GM12878 (cell line): ENCODE measurements around the gene NOP56. TPM values are rescaled to one million over a fixed set of nuclear protein-coding genes. Genes with fewer than 3 reads are reported as not detected.

ENCODE experiments used
- ATAC-seq: fragments of 200-7000 bp; cut with Tn5 transposase; 3 replicates; pipeline ENCODE4 v1.9.1; 2020; ENCODE audit warnings: mild to moderate bottlenecking, moderate library complexity
- BruUV-seq: library from RNA; stranded (reverse); fragments of 400-500 nt; replicated peaks from 2 replicates; lab custom pipeline; 2021; lab: Mats Ljungman, UMichigan
- CTCF ChIA-PET: fragments of 300-600 bp; sonication (Branson Sonifier 250); formaldehyde crosslinking; extraction: SDS; loops from one replicate; lab custom pipeline; 2021; ENCODE audit warnings: inconsistent platforms; lab: Yijun Ruan, JAX
- POLR2A ChIA-PET: fragments of 350-600 bp; formaldehyde crosslinking; extraction: SDS; loops from one replicate; lab custom pipeline; 2021; ENCODE audit warnings: inconsistent platforms; lab: Charles Lee
- RAD21 ChIA-PET: fragments of 300-600 bp; sonication (Branson Sonifier 250); formaldehyde crosslinking; loops from one replicate; lab custom pipeline; 2023; ENCODE audit warnings: antibody characterized with exemption; ENCODE audit not compliant: unreplicated experiment; lab: Charles Lee
- SMC1A ChIA-PET: fragments of 300-600 bp; sonication (Branson Sonifier 250); formaldehyde crosslinking; loops from one replicate; lab custom pipeline; 2023; ENCODE audit not compliant: unreplicated experiment, uncharacterized antibody; lab: Charles Lee
- DNase-seq: peaks from one replicate; pipeline ENCODE4 v3.0.0-alpha.2; 2011; ENCODE audit warnings: low read depth, low spot score
- FAIRE-seq: peaks from 3 replicates; lab custom pipeline; 2011; peaks lifted over from hg19 to GRCh38; lab: Jason Lieb, UNC
- H2AFZ ChIP-seq: 2 replicates; pipeline ENCODE4 v1.6.0; 2011; ENCODE audit warnings: low read depth, low read length, control low read depth; ENCODE audit not compliant: control insufficient read depth
- H3K27ac ChIP-seq: 2 replicates; pipeline ENCODE4 v1.5.1; 2011; ENCODE audit warnings: control low read depth; ENCODE audit not compliant: control insufficient read depth, insufficient read depth
- H3K27me3 ChIP-seq, 2 experiments: replicated peaks in 1 of 2; 2 replicates each; pipeline versions ENCODE4 v1.6.0 to v1.6.1; 2011; ENCODE audit warnings: low read length in 1 of 2; ENCODE audit not compliant: control insufficient read depth in 2 of 2, insufficient read depth in 2 of 2
- H3K36me3 ChIP-seq, 2 experiments: 2 replicates each; pipeline ENCODE4 v1.5.1; 2011; ENCODE audit warnings: low read length in 1 of 2; ENCODE audit not compliant: control insufficient read depth in 2 of 2, insufficient read depth in 2 of 2
- H3K4me1 ChIP-seq: 2 replicates; pipeline ENCODE4 v1.6.1; 2011; ENCODE audit warnings: mild to moderate bottlenecking, low read length, moderate library complexity, mixed read lengths; ENCODE audit not compliant: control insufficient read depth, insufficient read depth
- H3K4me2 ChIP-seq: 2 replicates; pipeline ENCODE4 v1.6.0; 2011; ENCODE audit warnings: control low read depth; ENCODE audit not compliant: control insufficient read depth, insufficient read depth
- H3K4me3 ChIP-seq: fragments of 200-600 bp; sonication (generic); 2 replicates; pipeline ENCODE4 v1.5.1; 2016
- H3K79me2 ChIP-seq: 2 replicates; pipeline ENCODE4 v1.6.0; 2011; ENCODE audit warnings: low read length; ENCODE audit not compliant: control insufficient read depth, insufficient read depth
- H3K9ac ChIP-seq: 2 replicates; pipeline ENCODE4 v1.8.0; 2011; ENCODE audit warnings: low read length, control low read depth, mixed read lengths; ENCODE audit not compliant: control insufficient read depth, insufficient read depth
- H3K9me3 ChIP-seq: replicated peaks from 3 replicates; pipeline ENCODE4 v1.5.1; 2011; ENCODE audit warnings: mild to moderate bottlenecking, low read length; ENCODE audit not compliant: control insufficient read depth, insufficient read depth
- H4K20me1 ChIP-seq: 2 replicates; pipeline ENCODE4 v1.6.0; 2011; ENCODE audit not compliant: control insufficient read depth, insufficient read depth
- ATF7 ChIP-seq: fragments of 450-650 bp; IDR thresholded peaks from 2 replicates; pipeline ENCODE4 v1.6.1; 2016; ENCODE audit warnings: low read depth, mild to moderate bottlenecking
- CBX5 ChIP-seq: sonication (generic); IDR thresholded peaks from 2 replicates; pipeline ENCODE4 v1.6.1; 2016; ENCODE audit warnings: low read depth, moderate library complexity, mild to moderate bottlenecking, inconsistent platforms
- CEBPB ChIP-seq, 2 experiments: fragments of 150-350 bp in 1 of 2; IDR thresholded peaks; 2 replicates each; pipeline ENCODE4 v1.6.1; 2012 to 2014; ENCODE audit warnings: low read depth in 2 of 2, low read length in 2 of 2, borderline replicate concordance in 1 of 2, inconsistent platforms in 1 of 2
- EZH2 ChIP-seq: IDR thresholded peaks from 2 replicates; pipeline ENCODE4 v1.6.1; 2012; ENCODE audit warnings: low read depth, mild to moderate bottlenecking, control low read depth, inconsistent platforms, low read length, borderline replicate concordance; ENCODE audit not compliant: control insufficient read depth
- LARP7 ChIP-seq: fragments of 450-650 bp; IDR thresholded peaks from 2 replicates; pipeline ENCODE4 v1.6.1; 2017; ENCODE audit warnings: mild to moderate bottlenecking
- SIX5 ChIP-seq: IDR thresholded peaks from 2 replicates; pipeline ENCODE4 v1.6.1; 2011; ENCODE audit warnings: mild to moderate bottlenecking, low read depth, low read length, moderate library complexity; ENCODE audit not compliant: severe bottlenecking
- USF2 ChIP-seq: IDR thresholded peaks from 2 replicates; pipeline ENCODE4 v1.6.1; 2011; ENCODE audit warnings: low read depth, low read length, improper control_type of control experiment, borderline replicate concordance
- ZNF207 ChIP-seq: fragments of 450-650 bp; IDR thresholded peaks from 2 replicates; pipeline ENCODE4 v1.6.1; 2014; ENCODE audit warnings: antibody characterized with exemption, mild to moderate bottlenecking, borderline replicate concordance
- ZZZ3 ChIP-seq: IDR thresholded peaks from 2 replicates; pipeline ENCODE4 v1.6.1; 2011; ENCODE audit warnings: low read depth; ENCODE audit not compliant: control insufficient read depth, insufficient read length
- WGBS: methylation state at CpG from one replicate; pipeline ENCODE4 v1.1.6; 2016; ENCODE audit warnings: low lambda C conversion rate; ENCODE audit not compliant: insufficient replicate concordance, insufficient coverage; ENCODE audit errors: missing lambda C conversion rate; 5-methylcytosine and 5-hydroxymethylcytosine counted together
- in situ Hi-C: fragments of 300-500 bp; cut with MboI; formaldehyde crosslinking; loops from 9 replicates; pipeline ENCODE4 v1.14.3; 2018; ENCODE audit warnings: mixed read lengths
- intact Hi-C: fragments of 100-400 bp; cut with micrococcal nuclease; formaldehyde crosslinking; loops from one replicate; pipeline ENCODE4 v1.14.2; 2022; ENCODE audit not compliant: unreplicated experiment
- polyA plus RNA-seq, 11 experiments: library from polyadenylated mRNA; depleted of rRNA in 4 of 11; unstranded in 6 of 11; stranded (reverse) in 5 of 11; fragments of >200 nt; fragmentation: Nextera tagmentation in 4 of 11; fragmentation: Illumina TruSeq in 1 of 11; extraction: Ambion mirVana in 4 of 11; extraction: Trizol in 1 of 11; gene quantifications; 1 replicate in 1 of 11; 2 replicates in 10 of 11; pipeline versions ENCODE4 v1.2.1 to v1.2.3, GENCODE V29; 2011 to 2016; ENCODE audit warnings: inconsistent platforms in 2 of 11, missing spikeins in 2 of 11, low read depth in 1 of 11
- total RNA-seq, 4 experiments: library from RNA; depleted of rRNA in 3 of 4; stranded (reverse); fragments of >200 nt in 3 of 4; fragmentation: Illumina TruSeq in 1 of 4; extraction: Trizol in 1 of 4; gene quantifications; 2 replicates each; pipeline versions ENCODE4 v1.2.1 to v1.2.3, GENCODE V29; 2013 to 2021
- TF ChIP-seq, protein P1 (sequence below), 3 experiments: IDR thresholded peaks in 2 of 3; conservative IDR thresholded peaks in 1 of 3; 2 replicates each; pipeline ENCODE4 v1.5.1; 2011; ENCODE audit warnings: low read depth in 3 of 3, low read length in 3 of 3, mild to moderate bottlenecking in 3 of 3, control low read depth in 2 of 3, moderate library complexity in 2 of 3, inconsistent platforms in 1 of 3, mixed read lengths in 1 of 3; ENCODE audit not compliant: control insufficient read depth in 2 of 3, insufficient read depth in 1 of 3; ENCODE audit errors: extremely low read depth in 1 of 3
- TF ChIP-seq, protein P2 (sequence below): fragments of 450-650 bp; IDR thresholded peaks from 2 replicates; pipeline ENCODE4 v1.6.1; 2017; ENCODE audit warnings: mild to moderate bottlenecking, low read depth, inconsistent platforms; ENCODE audit not compliant: poor library complexity, severe bottlenecking
- TF ChIP-seq, protein P3 (sequence below): IDR thresholded peaks from 2 replicates; pipeline ENCODE4 v1.6.1; 2012; ENCODE audit warnings: low read depth, low read length, improper control_type of control experiment

NOP56 gene
- total and polyA plus RNA-seq, 10 of the 15 experiments (the other 5 are each of a cell fraction or from before 2014, with no cell fraction given), result 254 to 550 (median 464) TPM

GRCh38 chr20:2696646-2697045 is 44.2 kb downstream of the NOP56 start:
- no peak overlapping the region for H3K4me3 ChIP-seq
- H3K36me3 ChIP-seq, result no peaks in the 10 kb centered on the region
- TF ChIP-seq CEBPB (IDR thresholded peaks at IDR 0.05; ENCODE audit: borderline replicate concordance in 1 of 2, low read depth in 2 of 2, low read length in 2 of 2) (no peak), LARP7 (no peak), SIX5 (no peak)
- TF ChIP-seq, all 136 proteins: peak for 0
- H3K4me1 ChIP-seq, result no peaks in the 10 kb centered on the region
- in situ Hi-C loops (no loop called here), intact Hi-C loops (no loop called here)
- CTCF ChIA-PET, result no interaction called here
- H3K4me2 ChIP-seq, result no peak overlapping the region
- DNase-seq (no peak), FAIRE-seq (no peak), ATAC-seq (no peak)
- POLR2A ChIA-PET, result no interaction called here
- H3K79me2 ChIP-seq, result no peaks in the 10 kb centered on the region
- 37% methylated on average over 9 of the region's 9 CpGs for WGBS
- RAD21 ChIA-PET, result no interaction called here
- H4K20me1 ChIP-seq, result no peaks in the 10 kb centered on the region
- no peak overlapping the region for H3K9ac ChIP-seq
- BruUV-seq, result no TSS peak
- H3K27me3 ChIP-seq, result peaks cover 7 to 21% of the 10 kb centered on the region in 2 experiments
- no peak overlapping the region for H2AFZ ChIP-seq
- no peaks in the 10 kb centered on the region for H3K9me3 ChIP-seq
- SMC1A ChIA-PET, result no interaction called here
- H3K27ac ChIP-seq, result no peak overlapping the region

DNA sequence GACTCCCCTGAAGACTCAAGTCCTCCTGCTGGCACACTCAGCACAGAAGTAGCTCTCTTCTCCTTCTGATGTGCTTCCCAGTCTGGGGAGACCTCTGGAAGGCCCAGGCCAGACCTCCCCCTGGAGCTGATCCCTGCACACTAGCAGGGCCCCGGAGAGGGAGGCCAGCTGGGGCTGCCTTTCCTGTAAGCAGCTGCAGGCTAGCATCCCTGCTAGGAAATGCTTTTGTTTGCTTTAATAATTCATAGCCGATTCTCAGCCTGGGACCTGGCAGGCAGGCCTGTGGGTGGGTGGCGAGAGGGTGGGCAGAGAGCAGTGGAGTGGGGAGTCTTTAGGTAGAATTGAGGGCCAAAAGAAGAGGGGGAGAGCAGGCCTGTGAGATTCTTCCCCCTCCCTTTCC is 45.3 kb downstream of the NOP56 start:
- in situ Hi-C loops, result no loop called here
- no TSS peak for BruUV-seq
- Histone ChIP-seq H4K20me1 (no peaks in the 10 kb centered on the region), H3K79me2 (no peaks in the 10 kb centered on the region), H3K4me3 (no peak overlapping the region), H3K36me3 (no peaks in the 10 kb centered on the region), H2AFZ (no peak overlapping the region), H3K4me2 (no peak overlapping the region), H3K27me3 (peaks cover 3 to 16% of the 10 kb centered on the region in 2 experiments), H3K27ac (no peak overlapping the region), H3K9ac (no peak overlapping the region), H3K9me3 (no peaks in the 10 kb centered on the region), H3K4me1 (no peaks in the 10 kb centered on the region)
- DNase-seq, result no peak
- no peak for FAIRE-seq
- ChIA-PET POLR2A (no interaction called here), SMC1A (no interaction called here), CTCF (no interaction called here), RAD21 (no interaction called here)
- TF ChIP-seq CBX5 (no peak), ZNF207 (no peak), ZZZ3 (no peak), ATF7 (no peak), USF2 (no peak), EZH2 (no peak)
- TF ChIP-seq, protein P1, sequence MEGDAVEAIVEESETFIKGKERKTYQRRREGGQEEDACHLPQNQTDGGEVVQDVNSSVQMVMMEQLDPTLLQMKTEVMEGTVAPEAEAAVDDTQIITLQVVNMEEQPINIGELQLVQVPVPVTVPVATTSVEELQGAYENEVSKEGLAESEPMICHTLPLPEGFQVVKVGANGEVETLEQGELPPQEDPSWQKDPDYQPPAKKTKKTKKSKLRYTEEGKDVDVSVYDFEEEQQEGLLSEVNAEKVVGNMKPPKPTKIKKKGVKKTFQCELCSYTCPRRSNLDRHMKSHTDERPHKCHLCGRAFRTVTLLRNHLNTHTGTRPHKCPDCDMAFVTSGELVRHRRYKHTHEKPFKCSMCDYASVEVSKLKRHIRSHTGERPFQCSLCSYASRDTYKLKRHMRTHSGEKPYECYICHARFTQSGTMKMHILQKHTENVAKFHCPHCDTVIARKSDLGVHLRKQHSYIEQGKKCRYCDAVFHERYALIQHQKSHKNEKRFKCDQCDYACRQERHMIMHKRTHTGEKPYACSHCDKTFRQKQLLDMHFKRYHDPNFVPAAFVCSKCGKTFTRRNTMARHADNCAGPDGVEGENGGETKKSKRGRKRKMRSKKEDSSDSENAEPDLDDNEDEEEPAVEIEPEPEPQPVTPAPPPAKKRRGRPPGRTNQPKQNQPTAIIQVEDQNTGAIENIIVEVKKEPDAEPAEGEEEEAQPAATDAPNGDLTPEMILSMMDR (IDR thresholded peaks at IDR 0.05 in 2 of 3, conservative IDR thresholded peaks at IDR 0.05 in 1 of 3; ENCODE audit: control insufficient read depth in 2 of 3, extremely low read depth in 1 of 3, insufficient read depth in 1 of 3, low read depth in 3 of 3, low read length in 3 of 3), result no peak
- TF ChIP-seq, protein P2, sequence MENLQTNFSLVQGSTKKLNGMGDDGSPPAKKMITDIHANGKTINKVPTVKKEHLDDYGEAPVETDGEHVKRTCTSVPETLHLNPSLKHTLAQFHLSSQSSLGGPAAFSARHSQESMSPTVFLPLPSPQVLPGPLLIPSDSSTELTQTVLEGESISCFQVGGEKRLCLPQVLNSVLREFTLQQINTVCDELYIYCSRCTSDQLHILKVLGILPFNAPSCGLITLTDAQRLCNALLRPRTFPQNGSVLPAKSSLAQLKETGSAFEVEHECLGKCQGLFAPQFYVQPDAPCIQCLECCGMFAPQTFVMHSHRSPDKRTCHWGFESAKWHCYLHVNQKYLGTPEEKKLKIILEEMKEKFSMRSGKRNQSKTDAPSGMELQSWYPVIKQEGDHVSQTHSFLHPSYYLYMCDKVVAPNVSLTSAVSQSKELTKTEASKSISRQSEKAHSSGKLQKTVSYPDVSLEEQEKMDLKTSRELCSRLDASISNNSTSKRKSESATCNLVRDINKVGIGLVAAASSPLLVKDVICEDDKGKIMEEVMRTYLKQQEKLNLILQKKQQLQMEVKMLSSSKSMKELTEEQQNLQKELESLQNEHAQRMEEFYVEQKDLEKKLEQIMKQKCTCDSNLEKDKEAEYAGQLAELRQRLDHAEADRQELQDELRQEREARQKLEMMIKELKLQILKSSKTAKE, result no peak
- TF ChIP-seq, protein P3, sequence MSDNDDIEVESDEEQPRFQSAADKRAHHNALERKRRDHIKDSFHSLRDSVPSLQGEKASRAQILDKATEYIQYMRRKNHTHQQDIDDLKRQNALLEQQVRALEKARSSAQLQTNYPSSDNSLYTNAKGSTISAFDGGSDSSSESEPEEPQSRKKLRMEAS, result no peak
- intact Hi-C loops, result no loop called here
- 0% methylated on average over 3 of the region's 3 CpGs for WGBS
- no peak for ATAC-seq
